B cell (primary cell): ENCODE results near the gene OR6C2.
"Not testable (repeated sequence)": the region's sequence is repeated elsewhere in the genome, so short reads cannot be mapped to it uniquely, and the experiment has no call there.

ENCODE experiments used
- EZH2 ChIP-seq: IDR thresholded peaks from 2 replicates; pipeline ENCODE4 v1.6.1; 2012; ENCODE audit warnings: borderline replicate concordance, low read depth, mild to moderate bottlenecking, moderate library complexity, low read length; ENCODE audit not compliant: insufficient read depth, poor library complexity, severe bottlenecking
- TF ChIP-seq, protein P1 (sequence below): fragments of 200-600 bp; IDR thresholded peaks from one replicate; pipeline ENCODE4 v1.8.0; 2022; ENCODE audit warnings: antibody characterized with exemption, mild to moderate bottlenecking

DNA sequence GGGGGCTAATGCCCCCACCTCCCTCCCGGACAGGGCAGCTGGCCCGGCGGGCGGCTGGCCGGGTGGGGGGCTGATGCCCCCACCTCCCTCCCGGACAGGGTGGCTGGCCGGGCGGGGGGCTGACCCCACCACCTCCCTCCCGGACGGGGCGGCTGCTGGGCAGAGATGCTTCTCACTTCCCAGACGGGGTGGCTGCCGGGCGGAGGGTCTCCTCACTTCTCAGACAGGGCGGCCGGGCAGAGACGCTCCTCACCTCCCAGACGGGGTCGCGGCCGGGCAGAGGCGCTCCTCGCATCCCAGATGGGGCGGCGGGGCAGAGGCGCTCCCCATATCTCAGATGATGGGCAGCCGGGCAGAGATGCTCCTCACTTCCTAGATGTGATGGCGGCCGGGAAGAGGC, 35.3 kb downstream of the OR6C2 start:
- TF ChIP-seq, protein P1, sequence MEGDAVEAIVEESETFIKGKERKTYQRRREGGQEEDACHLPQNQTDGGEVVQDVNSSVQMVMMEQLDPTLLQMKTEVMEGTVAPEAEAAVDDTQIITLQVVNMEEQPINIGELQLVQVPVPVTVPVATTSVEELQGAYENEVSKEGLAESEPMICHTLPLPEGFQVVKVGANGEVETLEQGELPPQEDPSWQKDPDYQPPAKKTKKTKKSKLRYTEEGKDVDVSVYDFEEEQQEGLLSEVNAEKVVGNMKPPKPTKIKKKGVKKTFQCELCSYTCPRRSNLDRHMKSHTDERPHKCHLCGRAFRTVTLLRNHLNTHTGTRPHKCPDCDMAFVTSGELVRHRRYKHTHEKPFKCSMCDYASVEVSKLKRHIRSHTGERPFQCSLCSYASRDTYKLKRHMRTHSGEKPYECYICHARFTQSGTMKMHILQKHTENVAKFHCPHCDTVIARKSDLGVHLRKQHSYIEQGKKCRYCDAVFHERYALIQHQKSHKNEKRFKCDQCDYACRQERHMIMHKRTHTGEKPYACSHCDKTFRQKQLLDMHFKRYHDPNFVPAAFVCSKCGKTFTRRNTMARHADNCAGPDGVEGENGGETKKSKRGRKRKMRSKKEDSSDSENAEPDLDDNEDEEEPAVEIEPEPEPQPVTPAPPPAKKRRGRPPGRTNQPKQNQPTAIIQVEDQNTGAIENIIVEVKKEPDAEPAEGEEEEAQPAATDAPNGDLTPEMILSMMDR, result not testable (repeated sequence)
- not testable (repeated sequence) for TF ChIP-seq EZH2
